Measurements from ENCODE around the gene SERINC3. TPM values are rescaled to one million over a fixed set of nuclear protein-coding genes. Genes with fewer than 3 reads are reported as not detected.

SERINC3 gene
- polyA plus RNA-seq, 1 of the 3 experiments (the other 2 are of a cell fraction) = 105 TPM

GRCh38 chr20:44470327-44470726 lies 51.5 kb downstream of the SERINC3 start:
- Histone ChIP-seq H3K36me3 (replicated peaks in 1 of 2; ENCODE audit: control insufficient read depth in 1 of 2, insufficient read depth in 2 of 2, low read length in 1 of 2) (no peaks in the 10 kb centered on the region), H3K79me2 (ENCODE audit: insufficient read depth) (no peaks in the 10 kb centered on the region), H2AFZ (ENCODE audit: low read depth) (no peak overlapping the region), H3K27me3 (ENCODE audit: insufficient read depth) (no peaks in the 10 kb centered on the region), H3K9me3 (no peaks in the 10 kb centered on the region), H3K27ac (ENCODE audit: low read depth in 2 of 2, low read length in 1 of 2) (no peak overlapping the region), H3K4me3 (ENCODE audit: low read depth in 2 of 2, low read length in 1 of 2) (no peak overlapping the region), H3K9ac (no peak overlapping the region), H3K9me2 (no peaks in the 10 kb centered on the region), H3K4me2 (no peak overlapping the region), H4K20me1 (ENCODE audit: insufficient read depth) (no peaks in the 10 kb centered on the region), H3K4me1 (ENCODE audit: control insufficient read depth in 1 of 2, insufficient read depth in 2 of 2, low read depth in 1 of 2, low read length in 1 of 2) (peaks cover 0 to 3% of the 10 kb centered on the region in 2 experiments; a peak in 1 of 4 replicates), H3F3A (replicated peaks; ENCODE audit: insufficient read depth) (no peaks in the 10 kb centered on the region)
- WGBS (ENCODE audit: low lambda C conversion rate) = 55% methylated on average over 5 of the region's 5 CpGs
- no peak for DNase-seq
- ChIA-PET POLR2A (no interaction called here), CTCF (interaction anchor here (0.5 to 5.9 kb wide), 9 partner anchors 11 to 353 kb away, joined by 3 to 44 read pairs (median 8); no protein-coding TSS in a partner anchor)
- TF ChIP-seq EP300 (IDR thresholded peaks at IDR 0.05; ENCODE audit: borderline replicate concordance in 1 of 2, low read depth in 1 of 2, low read length in 1 of 2) = no peak
- TF ChIP-seq FOXM1 (IDR thresholded peaks at IDR 0.05; ENCODE audit: low read depth) = no peak
- no peak for TF ChIP-seq USF1 (IDR thresholded peaks at IDR 0.05; ENCODE audit: borderline replicate concordance, low read depth)
- no peak for TF ChIP-seq GABPA (IDR thresholded peaks at IDR 0.05; ENCODE audit: low read depth)
- TF ChIP-seq TCF12 (IDR thresholded peaks at IDR 0.05) = no peak
- TF ChIP-seq TAF1 (IDR thresholded peaks at IDR 0.05; ENCODE audit: borderline replicate concordance, low read depth, low read length) = no peak
- TF ChIP-seq FOSL2 (IDR thresholded peaks at IDR 0.05; ENCODE audit: borderline replicate concordance, low read depth) = no peak
- TF ChIP-seq EZH2phosphoT487 (IDR thresholded peaks at IDR 0.05; ENCODE audit: borderline replicate concordance, low read depth) = no peak
- no peak for TF ChIP-seq NFIC (IDR thresholded peaks at IDR 0.05; ENCODE audit: borderline replicate concordance)
- TF ChIP-seq MXI1 (IDR thresholded peaks at IDR 0.05; ENCODE audit: low read depth, low read length) = no peak
- no peak for TF ChIP-seq RAD21 (IDR thresholded peaks at IDR 0.05; ENCODE audit: low read length)
- TF ChIP-seq SMC3 (IDR thresholded peaks at IDR 0.05; ENCODE audit: low read depth, low read length) = no peak
- TF ChIP-seq YY1 (IDR thresholded peaks at IDR 0.05; ENCODE audit: low read depth) = no peak
- no peak for TF ChIP-seq JUND (IDR thresholded peaks at IDR 0.05)
- no peak for TF ChIP-seq FOXJ3 (CRISPR knock-in tag; IDR thresholded peaks at IDR 0.05)
- TF ChIP-seq POLR2AphosphoS5 (IDR thresholded peaks at IDR 0.05; ENCODE audit: low read depth, low read length) = no peak

GRCh38 chr20:44468044-44468782 lies 53.7 kb downstream of the SERINC3 start:
- ChIA-PET CTCF (interaction anchor here (0.6 to 5.9 kb wide), 2 partner anchors 80 to 83 kb away, joined by 3 to 44 read pairs; no protein-coding TSS in a partner anchor), POLR2A (no interaction called here)
- H3K27me3 ChIP-seq (ENCODE audit: insufficient read depth) = no peaks in the 10 kb centered on the region

More at GRCh38 chr20:44468044-44468782, 53.7 kb downstream of the SERINC3 start:
- no peaks in the 10 kb centered on the region for H3K36me3 ChIP-seq (replicated peaks in 1 of 2; ENCODE audit: control insufficient read depth in 1 of 2, insufficient read depth in 2 of 2, low read length in 1 of 2)
- H3K4me2 ChIP-seq = no peak overlapping the region
- H3F3A ChIP-seq (replicated peaks; ENCODE audit: insufficient read depth) = no peaks in the 10 kb centered on the region
- no peaks in the 10 kb centered on the region for H3K79me2 ChIP-seq (ENCODE audit: insufficient read depth)
- 70% methylated on average over 7 of the region's 8 CpGs for WGBS (ENCODE audit: low lambda C conversion rate)
- TF ChIP-seq PBX3 (IDR thresholded peaks at IDR 0.05) = no peak
- TF ChIP-seq MAX (IDR thresholded peaks at IDR 0.05; ENCODE audit: low read depth) = no peak
- TF ChIP-seq FOXJ3 (CRISPR knock-in tag; IDR thresholded peaks at IDR 0.05) = no peak
- no peak for TF ChIP-seq USF1 (IDR thresholded peaks at IDR 0.05; ENCODE audit: borderline replicate concordance, low read depth)
- no peak for TF ChIP-seq POLR2AphosphoS5 (IDR thresholded peaks at IDR 0.05; ENCODE audit: low read depth, low read length)
- no peak for TF ChIP-seq IRF3 (IDR thresholded peaks at IDR 0.05; ENCODE audit: low read depth, low read length)
- no peak for TF ChIP-seq MXI1 (IDR thresholded peaks at IDR 0.05; ENCODE audit: low read depth, low read length)
- TF ChIP-seq RXRA (IDR thresholded peaks at IDR 0.05; ENCODE audit: borderline replicate concordance, low read depth) = no peak
- TF ChIP-seq USF2 (IDR thresholded peaks at IDR 0.05; ENCODE audit: borderline replicate concordance, low read depth, low read length) = no peak
- no peak for TF ChIP-seq NRF1 (IDR thresholded peaks at IDR 0.05; ENCODE audit: low read depth, low read length)
- no peak for TF ChIP-seq RCOR1 (IDR thresholded peaks at IDR 0.05; ENCODE audit: low read length)
- TF ChIP-seq ELF1 (IDR thresholded peaks at IDR 0.05) = no peak
- H4K20me1 ChIP-seq (ENCODE audit: insufficient read depth) = no peaks in the 10 kb centered on the region
- H3K9me2 ChIP-seq = no peaks in the 10 kb centered on the region
- no peak for DNase-seq
- no peak overlapping the region for H3K4me3 ChIP-seq (ENCODE audit: low read depth in 2 of 2, low read length in 1 of 2)
- no peaks in the 10 kb centered on the region for H3K4me1 ChIP-seq (ENCODE audit: control insufficient read depth in 1 of 2, insufficient read depth in 2 of 2, low read depth in 1 of 2, low read length in 1 of 2)
- H2AFZ ChIP-seq (ENCODE audit: low read depth) = no peak overlapping the region
- no peaks in the 10 kb centered on the region for H3K9me3 ChIP-seq
- H3K27ac ChIP-seq (ENCODE audit: low read depth in 2 of 2, low read length in 1 of 2) = no peak overlapping the region
- no peak overlapping the region for H3K9ac ChIP-seq

Measured in SK-N-SH (cell line).